IPS-NIHi7 (cell line): ENCODE results near the gene STKLD1.

Source experiments
- DNase-seq: peaks from one replicate; pipeline ENCODE4 v3.0.0; 2012; ENCODE audit warnings: mixed read lengths; ENCODE audit errors: extremely low spot score

STKLD1 gene

GRCh38 chr9:133408042-133408441 is 31.9 kb downstream of the STKLD1 start:
- no peak for DNase-seq

- DNase-seq, result no peak
Measured at GRCh38 chr9:133415170-133415569, 39.0 kb downstream of the STKLD1 start.

- DNase-seq, result peak; percentile 85
Measured at GRCh38 chr9:133417541-133418461, 41.6 kb downstream of the STKLD1 start, which contains the start of gene REXO4. Gene REXO4, minus strand, starts transcription at chr9:133418010. Its CDS starts 166 bp downstream, at chr9:133417844.

- DNase-seq, result no peak
Measured at GRCh38 chr9:133419005-133419404, 42.8 kb downstream of the STKLD1 start.

GRCh38 chr9:133420392-133420827 is 44.2 kb downstream of the STKLD1 start:
- no peak for DNase-seq

- peak; percentile 50 for DNase-seq
Measured at GRCh38 chr9:133421615-133422542, 45.7 kb downstream of the STKLD1 start, which contains the start of gene ADAMTS13. Gene ADAMTS13, plus strand, starts transcription at chr9:133422367. Its CDS starts 77 bp downstream, at chr9:133422444.

- DNase-seq, result no peak
Measured at GRCh38 chr9:133423216-133423615, 47.0 kb downstream of the STKLD1 start.

- DNase-seq, result no peak
Measured at GRCh38 chr9:133424187-133424586, 48.0 kb downstream of the STKLD1 start.

GRCh38 chr9:133425049-133425632 is 49.0 kb downstream of the STKLD1 start:
- DNase-seq, result no peak

- no peak for DNase-seq
Measured at GRCh38 chr9:133426011-133426410, 49.8 kb downstream of the STKLD1 start.

GRCh38 chr9:133427658-133428348 is 51.6 kb downstream of the STKLD1 start:
- no peak for DNase-seq

- DNase-seq, result peak; percentile 81
Measured at GRCh38 chr9:133428617-133429101, 52.5 kb downstream of the STKLD1 start.

- peak; percentile 62 for DNase-seq
Measured at GRCh38 chr9:133429214-133429613, 53.0 kb downstream of the STKLD1 start.

- peak; percentile 95 for DNase-seq
Measured at GRCh38 chr9:133429641-133430161, 53.5 kb downstream of the STKLD1 start.

GRCh38 chr9:133430244-133430643 is 54.1 kb downstream of the STKLD1 start:
- no peak for DNase-seq

GRCh38 chr9:133433351-133433843 is 57.2 kb downstream of the STKLD1 start:
- DNase-seq, result no peak

GRCh38 chr9:133436681-133437080 is 60.5 kb downstream of the STKLD1 start:
- DNase-seq, result no peak

- no peak for DNase-seq
Measured at GRCh38 chr9:133437753-133438531, 61.8 kb downstream of the STKLD1 start.

GRCh38 chr9:133439337-133439736 is 63.2 kb downstream of the STKLD1 start:
- no peak for DNase-seq

GRCh38 chr9:133440874-133441273 is 64.7 kb downstream of the STKLD1 start:
- DNase-seq, result no peak
